ENCODE measurements around the gene FNDC3B.

GRCh38 chr3:172438186-172438585, 398.8 kb downstream of the FNDC3B start:
- TF ChIP-seq CTCF (IDR thresholded peaks at IDR 0.05; ENCODE audit: extremely low read depth in 1 of 2, insufficient read depth in 1 of 2, low read depth in 1 of 2, low read length in 2 of 2) (no peak), EZH2 (IDR thresholded peaks at IDR 0.05; ENCODE audit: borderline replicate concordance, low read depth, low read length, severe bottlenecking) (no peak), POLR2A (IDR thresholded peaks at IDR 0.05; ENCODE audit: low read depth, low read length) (no peak), MAX (IDR thresholded peaks at IDR 0.05; ENCODE audit: insufficient read depth, insufficient read length) (no peak), POLR2AphosphoS5 (IDR thresholded peaks at IDR 0.05; ENCODE audit: insufficient read depth, low read depth, low read length) (no peak), JUN (IDR thresholded peaks at IDR 0.05; ENCODE audit: borderline replicate concordance, insufficient read depth, insufficient read length, low read depth) (no peak)
